GM19023 (cell line): ENCODE measurements around the gene LEKR1.

Source experiments
- ATAC-seq: cut with Tn5 transposase; IDR thresholded peaks from one replicate; pipeline ENCODE4 v1.9.1; 2021; ENCODE audit warnings: mild to moderate bottlenecking, moderate library complexity; ENCODE audit not compliant: unreplicated experiment

Gene LEKR1

GRCh38 chr3:157075693-157076420 lies 249.7 kb downstream of the LEKR1 start:
- ATAC-seq = no peak

- ATAC-seq = no peak
Observed at GRCh38 chr3:157077565-157077991, 251.4 kb downstream of the LEKR1 start.

DNA sequence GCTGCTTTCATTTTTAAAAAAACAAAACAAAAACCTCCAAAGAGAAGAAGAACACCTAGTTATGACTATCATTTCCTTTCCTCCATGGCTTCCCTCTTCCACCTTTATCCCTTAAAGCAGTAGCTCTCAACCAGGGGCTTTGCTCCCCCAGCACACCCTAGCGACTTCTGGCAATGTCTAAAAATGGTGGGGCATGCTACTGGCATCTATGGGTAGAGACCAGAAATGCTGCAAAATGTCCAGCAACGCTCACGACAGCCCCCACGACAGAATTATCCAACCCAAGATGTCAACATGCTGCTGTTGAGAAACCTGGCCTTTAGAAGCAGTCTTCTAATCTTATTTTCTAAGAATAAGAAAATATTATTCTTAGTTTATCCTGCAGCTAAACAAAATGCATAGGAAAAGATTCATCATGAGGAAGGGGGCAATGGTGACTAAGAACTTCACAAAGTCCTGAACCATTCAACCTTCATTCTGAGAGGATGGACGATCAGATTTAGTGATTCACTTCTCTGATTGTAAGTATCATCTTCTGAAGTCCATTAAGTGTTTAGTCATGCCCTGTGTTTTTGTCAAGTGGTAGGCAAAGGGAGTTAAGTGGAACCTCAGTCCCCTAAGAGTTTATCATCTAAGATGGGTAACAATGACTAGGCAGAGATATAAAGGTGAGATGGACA lies 252.1 kb downstream of the LEKR1 start:
- ATAC-seq = no peak

DNA sequence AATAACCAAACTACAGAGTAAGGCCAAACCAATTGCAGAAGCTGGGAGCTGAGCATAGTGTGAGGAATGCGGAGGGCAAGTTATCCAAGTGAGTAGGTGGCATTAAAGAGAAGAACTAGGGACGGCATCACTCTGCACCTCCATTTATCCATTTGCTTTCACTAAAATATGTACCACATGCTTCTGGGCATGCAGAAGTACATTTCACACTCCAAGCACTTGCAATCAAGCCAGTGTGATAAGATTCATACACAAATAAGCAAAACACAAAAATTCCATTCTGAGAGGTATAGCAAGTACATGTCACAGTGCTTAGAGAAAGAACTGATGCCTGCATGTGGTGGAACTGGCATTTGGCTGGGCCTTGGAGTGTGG lies 252.6 kb downstream of the LEKR1 start:
- ATAC-seq = no peak

- no peak for ATAC-seq
Observed at GRCh38 chr3:157079676-157080369, 253.7 kb downstream of the LEKR1 start.

DNA sequence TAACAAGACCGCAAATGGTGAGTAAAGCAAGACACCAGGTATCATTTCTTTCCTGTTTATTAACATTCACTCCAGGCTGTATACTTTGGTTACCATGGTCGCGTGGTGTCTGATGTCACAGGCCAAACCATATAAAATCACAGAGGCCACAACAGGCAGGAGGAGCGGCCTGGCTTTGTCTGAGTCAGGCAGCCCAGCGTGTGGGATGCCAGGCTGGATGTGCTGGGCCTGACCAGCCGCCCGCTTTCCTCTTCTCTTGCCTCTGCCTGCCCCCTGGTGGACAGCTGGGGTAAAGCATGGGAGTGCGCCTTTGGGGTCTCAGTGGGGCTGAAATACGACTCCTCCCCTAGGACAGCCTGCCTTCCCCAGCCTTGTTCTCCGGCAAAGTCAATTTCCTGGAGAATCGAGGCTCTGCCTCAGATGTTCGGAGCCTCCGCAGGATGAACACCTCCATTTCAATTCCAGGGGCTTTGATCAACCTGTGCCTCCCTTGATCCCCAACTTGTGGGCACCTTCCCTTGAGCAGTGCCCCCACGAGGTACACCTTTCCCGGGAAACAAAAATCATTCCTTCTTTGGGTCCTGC lies 255.6 kb downstream of the LEKR1 start:
- ATAC-seq = peak; percentile 82

DNA sequence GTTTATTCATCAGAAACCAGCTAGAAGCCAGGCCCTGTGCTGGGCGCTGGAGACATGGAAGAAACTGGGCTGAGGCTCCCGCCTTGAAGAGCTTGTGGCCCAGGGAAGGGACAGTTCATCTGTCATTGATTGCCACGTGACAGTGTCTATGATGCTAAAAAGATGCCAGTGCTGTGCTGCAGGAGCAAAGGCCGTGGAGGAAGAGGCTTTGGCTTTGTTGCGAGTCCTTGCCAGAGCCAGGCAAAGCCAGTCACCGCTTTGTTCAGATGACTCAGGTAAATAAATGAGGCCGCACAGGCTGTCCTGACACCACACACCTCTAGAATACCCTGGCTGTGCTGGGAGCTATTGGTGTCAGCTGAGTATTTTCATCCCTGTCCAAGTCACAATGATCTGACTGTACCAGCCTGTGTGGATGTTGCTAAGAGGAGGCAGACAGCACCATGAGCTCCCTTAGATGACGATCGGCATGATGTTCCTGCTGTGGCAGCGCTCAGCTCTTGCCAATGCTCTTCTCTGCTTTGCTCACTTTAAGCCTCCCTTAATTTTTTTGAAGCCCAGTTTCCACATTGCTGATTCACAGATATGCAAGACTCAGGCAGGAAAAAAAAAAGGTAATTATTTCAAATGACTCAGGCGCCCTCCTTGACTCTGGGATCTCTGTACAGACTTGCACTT lies 256.3 kb downstream of the LEKR1 start:
- no peak for ATAC-seq

DNA sequence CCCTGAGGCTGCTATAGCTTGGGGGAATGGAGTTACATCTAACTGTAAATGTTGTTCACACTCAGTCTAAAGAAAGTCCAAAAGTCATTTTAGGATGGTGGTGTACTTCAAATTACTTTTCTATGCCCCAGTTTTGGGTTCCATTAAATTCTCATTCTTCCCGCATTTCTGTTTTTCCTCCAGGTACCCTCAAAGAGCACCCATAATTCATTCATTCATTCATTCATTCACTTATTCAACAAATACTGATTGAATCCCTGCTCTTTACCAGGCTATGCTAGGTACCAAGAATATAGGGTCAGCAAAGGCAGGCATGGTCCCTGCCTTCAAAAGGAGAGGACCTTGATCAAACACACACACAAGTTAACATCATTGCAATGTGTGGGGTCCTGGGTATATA lies 257.7 kb downstream of the LEKR1 start:
- ATAC-seq = no peak

- no peak for ATAC-seq
Observed at GRCh38 chr3:157086060-157086750, 260.1 kb downstream of the LEKR1 start.

DNA sequence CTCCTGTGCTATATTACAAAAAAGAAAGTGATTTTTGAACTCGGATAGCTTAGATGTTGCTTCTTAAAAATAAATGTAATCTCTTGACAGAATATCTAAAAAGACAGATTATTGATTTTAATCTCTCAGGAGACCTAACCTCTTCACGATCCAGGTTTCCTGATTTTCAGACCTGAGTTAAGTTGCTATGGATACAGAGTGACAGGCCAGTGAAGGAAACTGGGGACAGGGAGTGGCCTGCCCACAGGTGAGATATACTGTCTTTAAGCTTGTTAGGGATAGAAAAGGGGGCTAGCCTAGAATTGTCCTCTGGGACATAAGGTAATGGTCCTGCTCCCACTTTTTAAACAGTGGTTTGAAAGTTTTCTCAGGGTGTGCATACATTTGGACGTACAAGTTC lies 260.6 kb downstream of the LEKR1 start:
- ATAC-seq = no peak

GRCh38 chr3:157087373-157087772 lies 261.2 kb downstream of the LEKR1 start:
- ATAC-seq = no peak

DNA sequence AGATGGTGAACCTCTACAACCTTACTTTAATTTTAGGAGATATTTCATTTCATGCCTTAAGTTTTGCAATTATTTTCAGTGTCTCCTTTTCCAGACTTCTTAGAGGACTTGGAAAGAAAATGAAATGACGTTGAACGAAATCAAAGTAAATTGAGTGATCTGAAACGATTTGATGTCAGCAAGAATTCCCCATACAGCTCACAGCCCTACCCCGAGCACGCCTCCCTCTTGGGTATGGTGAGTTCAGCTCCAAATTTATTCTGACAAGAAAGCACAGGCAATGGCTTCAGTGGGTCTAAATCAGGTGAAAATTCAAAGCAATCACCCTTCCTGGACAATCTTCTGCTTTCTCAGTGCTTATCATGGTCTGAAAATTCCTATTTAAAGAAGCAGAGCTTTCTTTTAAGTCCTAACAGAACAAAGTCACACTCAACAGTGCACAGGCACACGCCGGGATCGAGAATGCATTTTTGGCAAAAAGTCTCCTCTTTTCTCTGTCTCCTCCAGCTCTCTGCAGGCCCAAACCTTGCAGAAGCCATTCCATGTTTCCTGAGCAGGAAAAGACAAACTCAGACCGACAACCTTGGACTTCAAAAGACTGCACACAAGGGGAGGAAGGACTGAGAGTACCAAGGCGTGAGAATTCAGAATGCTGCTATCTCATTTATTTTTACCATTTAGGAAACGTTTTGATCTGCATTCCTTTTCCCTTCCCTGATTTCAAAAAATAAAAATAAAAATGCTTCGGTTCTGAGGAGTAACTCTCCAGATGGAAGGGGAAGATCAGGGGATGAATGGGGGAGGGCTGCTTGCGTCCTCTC lies 261.8 kb downstream of the LEKR1 start:
- no peak for ATAC-seq

DNA sequence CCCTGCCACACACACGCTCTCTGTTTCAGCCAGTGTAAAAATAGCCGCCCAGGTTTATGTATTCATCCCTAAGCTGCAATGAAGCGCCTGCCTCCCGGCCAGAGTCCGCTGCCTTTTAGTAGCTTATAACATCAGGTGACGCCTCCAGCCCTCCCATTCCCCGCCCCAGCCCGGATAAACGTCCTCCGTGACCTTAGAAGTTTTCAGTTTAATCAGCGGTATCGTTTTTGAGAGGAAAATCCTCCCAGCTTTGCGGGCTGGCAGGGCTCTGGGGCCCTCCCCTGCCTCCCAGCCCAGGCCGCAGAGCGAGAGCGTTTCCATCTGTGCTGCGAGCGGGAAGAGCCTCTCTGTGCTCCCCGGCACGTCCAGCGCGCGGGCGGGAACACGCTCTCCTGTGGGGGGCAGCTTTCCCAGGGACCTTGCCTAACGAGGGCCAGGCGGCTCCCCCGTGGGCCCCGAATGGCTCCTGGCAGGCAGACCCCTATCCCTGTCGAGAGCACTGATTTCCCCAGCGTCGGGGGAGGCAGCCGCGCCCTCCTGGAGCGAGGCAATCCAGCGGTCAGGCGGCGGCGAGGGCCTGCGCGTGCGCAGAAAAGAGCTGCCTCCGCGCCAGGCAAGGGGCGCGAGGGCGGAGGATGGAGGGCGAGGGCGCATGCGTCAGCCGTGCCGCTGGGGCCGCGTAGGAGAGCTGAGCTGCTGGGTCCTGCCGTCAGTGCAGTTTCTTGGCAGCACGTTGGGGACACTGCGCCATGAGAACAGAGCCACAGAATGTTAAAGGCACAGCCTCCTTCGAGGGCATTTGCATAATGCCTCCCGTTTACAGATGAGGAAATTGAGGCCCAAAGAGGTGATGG lies 262.7 kb downstream of the LEKR1 start:
- ATAC-seq = peak; percentile 74

- ATAC-seq = peak; percentile 17
Observed at GRCh38 chr3:157089455-157090221, 263.5 kb downstream of the LEKR1 start.

DNA sequence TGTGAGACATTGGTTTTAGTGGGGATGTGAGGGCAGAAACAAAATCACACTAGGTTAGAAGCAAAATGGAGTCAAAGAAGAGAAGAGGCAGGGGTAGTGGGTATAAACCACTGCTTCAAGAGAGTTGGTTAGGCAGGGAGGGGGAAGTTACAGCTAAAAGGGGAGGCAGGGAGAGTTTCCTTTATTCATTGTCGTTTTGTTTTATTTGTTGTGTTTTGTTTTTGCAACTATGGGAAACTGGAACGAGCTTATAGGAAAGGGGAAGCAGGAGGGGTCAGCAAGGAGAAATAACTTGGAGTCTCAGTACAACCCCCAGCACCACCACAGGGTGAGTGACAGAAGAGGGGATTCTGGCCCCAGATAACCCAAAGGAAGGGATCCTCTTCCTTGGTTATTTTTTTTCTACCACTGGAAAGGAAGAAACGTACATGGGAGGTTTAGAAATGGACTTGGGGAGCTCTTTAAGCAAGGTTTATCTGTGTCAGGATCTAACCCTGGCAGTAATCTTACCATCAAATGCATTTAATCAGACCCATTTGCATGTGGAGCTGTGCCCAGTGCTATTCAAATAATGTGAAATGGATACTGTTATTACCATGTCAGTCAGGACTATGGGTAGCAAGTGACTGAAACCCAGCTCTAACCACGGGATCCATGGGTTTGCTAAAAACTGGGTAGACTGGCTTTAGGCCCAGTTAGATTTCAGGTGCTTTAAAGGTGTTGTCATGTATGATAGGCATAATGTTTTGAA lies 265.1 kb downstream of the LEKR1 start:
- no peak for ATAC-seq

GRCh38 chr3:157092230-157092629 lies 266.1 kb downstream of the LEKR1 start:
- ATAC-seq = no peak

DNA sequence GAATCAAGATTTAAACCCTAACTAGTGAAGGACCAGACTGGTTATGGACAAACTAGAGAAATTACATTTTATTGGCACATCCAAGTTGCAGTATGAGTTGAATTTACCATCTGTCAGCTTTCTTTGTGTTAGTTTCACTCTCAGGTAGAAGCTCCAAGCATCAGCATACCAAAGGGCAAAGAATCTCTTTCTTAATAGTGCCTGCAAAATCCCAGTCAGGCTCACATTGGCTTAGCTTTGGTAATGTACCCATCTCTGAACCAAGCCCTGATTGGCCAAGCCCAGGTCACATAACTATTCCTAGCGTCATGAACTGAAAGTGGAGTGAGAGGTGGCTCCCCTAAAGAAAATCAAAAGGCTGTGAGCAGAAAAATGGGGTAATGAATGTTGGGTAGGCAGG lies 266.9 kb downstream of the LEKR1 start:
- ATAC-seq = no peak
